Fibroblast of skin of scalp (primary cell): ENCODE data around the gene SLC22A23.

Experiments
- DNase-seq: peaks from one replicate; pipeline ENCODE4 v3.0.0-alpha.2; 2013

Gene SLC22A23

DNA sequence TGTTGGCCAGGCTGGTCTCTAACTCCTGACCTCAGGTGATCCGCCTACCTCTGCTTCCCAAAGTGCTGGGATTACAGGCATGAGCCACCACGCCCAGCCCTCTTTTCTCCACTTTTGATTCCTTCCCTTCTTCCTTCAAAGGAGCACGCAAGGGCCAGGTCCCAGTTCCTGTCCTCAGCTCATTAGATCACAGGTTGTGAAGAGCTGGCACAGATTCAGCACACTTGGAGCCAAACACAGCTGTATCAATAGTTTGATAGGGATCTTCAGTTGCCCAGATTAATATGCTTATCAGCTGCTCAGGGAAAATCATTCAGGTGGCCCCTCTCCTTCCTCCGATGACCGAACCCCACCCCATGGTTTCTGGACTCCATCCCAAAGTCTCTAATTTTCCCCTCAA is 14.4 kb upstream of the SLC22A23 start:
- DNase-seq: no peak

- DNase-seq: no peak
Measured at GRCh38 chr6:3468585-3468984, 11.7 kb upstream of the SLC22A23 start.

DNA sequence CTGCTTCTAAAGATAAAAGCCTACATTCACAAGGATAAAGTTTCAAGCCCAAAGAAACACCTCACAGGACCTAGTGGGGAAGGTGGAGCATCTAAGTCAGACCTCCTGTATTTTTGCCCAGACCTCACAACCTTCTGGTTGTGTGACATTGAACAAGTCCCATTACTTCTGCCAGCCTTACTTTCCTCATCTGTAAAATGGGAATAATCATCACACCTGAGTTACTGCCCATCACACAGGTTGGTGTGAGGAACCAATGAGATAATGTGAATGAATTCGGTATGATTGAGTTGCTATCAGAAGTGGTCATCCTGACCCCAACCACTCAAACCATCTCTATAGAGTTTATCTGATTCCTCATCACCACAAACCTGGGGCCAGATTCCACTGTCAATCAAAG is 11.1 kb upstream of the SLC22A23 start:
- no peak for DNase-seq

DNA sequence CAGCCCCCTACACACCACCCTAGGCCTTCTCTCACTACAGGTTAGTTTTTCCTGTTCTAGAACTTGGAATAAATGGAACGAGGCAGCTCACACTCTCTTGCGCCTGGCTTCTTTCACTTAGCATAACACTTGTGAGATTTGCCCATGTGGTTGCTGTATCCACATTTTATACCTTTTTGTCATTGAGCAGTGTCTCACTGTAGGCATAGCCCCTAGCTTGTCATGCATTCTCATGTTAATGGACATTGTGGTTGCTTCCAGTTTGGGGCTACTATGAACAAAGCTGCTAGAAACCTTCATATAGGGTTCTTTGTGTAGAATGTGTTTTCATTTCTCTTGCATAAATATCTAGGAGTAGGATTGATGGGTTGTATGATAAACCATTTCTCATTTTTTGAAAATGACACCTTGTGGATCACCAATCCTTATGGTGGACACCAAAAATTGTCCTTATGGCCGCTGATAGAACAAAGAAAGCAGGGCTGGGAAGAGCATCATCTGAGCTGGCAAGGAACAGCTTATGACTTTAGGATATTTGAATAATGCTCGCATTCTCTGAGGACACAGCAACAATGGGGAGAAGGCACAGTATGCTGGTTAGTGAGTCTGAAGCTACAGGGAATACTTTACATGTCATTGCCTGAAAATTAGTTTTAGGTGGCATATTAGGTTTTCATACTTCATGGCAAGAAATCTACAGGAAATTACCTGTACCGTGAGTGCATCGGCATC is 9.8 kb upstream of the SLC22A23 start:
- no peak for DNase-seq

- DNase-seq: no peak
Measured at GRCh38 chr6:3460253-3460652, 3.4 kb upstream of the SLC22A23 start.

DNA sequence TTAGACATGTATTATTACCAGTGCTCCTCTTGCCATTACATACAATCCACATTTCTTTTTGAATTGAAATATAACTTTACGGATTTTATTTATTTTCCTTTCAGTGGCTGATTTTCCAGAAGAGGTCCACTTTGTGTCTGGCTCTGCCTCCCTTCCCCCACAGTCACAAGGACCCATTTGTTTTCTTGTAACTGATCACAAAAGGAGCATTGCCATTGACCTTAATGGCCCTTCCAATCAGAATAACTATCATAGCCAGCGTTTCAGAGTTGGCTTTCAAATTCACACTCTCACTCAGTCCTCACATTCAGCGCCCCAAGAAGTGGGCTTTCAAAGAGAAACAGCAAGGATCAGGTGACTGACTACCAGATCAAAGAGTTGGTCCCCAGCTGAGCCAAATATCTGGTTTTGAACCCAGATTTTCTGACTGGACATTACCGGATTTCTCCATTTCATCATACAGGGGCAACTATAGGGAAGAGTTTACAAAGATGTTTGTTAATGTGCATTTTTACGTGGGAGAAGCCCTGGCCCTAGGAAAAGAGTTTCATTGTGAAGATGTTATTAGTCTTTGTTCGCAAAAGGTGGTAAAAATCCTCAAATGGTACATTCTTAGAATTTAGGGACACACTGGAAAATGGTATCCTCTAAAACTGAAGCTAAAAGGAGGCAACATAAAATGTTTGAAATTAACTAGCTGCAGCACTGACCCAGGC is 2.0 kb upstream of the SLC22A23 start:
- no peak for DNase-seq

DNA sequence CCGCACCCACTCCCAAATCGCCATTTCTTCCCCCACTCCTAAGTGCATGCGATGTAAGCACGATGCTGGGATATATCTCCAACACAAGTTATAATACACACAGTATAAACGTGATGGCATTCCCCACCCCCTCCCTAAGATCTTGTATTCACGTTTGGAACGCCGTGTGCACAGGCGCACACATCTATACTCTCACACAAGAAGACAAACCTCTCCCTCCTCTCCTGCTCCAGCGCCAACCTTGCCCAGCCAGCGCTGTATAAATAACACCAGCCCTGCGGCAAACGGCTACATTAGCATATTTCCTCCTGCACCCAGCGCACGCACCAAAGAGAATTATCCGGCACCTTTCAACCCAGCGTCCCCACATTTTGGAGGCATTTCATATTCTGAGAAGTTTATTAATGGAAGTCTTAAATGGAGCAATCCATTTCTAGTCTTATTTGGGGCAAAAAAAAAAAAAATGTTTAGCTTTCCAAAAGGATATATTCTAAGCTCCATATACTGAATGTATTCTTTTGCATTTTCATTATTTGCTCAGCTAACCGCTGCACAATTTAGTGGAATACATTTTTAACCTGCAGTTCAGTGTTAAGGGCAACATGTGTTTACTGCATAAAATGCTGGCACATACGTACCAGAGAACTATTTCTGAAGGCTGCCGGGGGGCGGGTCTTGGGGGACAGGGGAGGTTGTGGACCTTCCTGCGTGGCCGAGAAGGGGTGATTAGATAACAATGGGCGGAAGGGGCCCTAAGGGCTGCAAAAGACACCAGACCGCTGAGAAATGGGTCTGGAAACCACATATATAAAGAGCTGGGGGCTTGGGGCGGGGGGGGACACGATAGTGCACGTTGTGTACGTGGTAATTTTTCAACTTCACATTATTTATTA is 1.1 kb upstream of the SLC22A23 start:
- no peak for DNase-seq

GRCh38 chr6:3456395-3456897 is 404 bp downstream of the SLC22A23 start:
- DNase-seq: no peak

DNA sequence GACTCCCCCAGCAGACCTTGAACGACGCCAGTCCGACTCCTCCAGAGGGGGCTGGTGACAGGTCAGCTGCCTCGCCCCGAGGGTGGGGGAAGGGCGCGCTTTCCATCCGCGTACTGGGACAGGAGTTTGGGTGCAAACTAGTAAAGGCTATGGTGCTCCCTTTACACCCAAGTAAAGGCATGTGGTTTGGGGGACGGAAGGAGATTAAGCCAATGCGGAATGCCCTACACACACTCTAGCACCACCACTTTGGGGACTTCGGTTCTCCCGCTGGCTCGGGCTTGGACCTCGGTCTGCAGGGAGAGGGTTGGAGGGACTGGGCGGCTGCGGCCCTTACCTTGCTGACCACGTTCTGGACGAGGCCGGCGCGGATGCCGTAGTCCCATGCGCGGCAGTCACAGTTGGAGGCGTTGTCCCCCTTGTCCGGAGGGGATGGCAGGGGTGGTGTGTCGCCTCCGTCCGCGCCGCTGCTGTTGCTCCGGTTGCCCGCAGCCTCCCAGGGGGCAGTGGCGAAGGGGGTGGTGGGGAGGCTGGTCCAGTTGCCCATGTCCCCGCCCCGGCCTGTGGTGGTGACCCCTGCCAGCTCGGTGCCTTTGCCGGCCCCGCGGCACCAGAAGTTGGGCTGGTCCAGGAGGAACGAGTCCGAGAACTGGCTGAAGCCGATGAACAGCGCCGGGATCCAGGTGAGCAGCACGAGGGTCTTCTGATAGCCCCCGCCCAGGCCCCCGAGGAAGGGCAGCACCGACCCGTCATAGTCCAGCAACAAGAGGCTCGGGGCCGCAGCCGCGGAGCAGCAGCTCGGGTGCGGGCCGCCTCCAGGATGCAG is 1.1 kb downstream of the SLC22A23 start:
- no peak for DNase-seq

- no peak for DNase-seq
Measured at GRCh38 chr6:3455147-3455568, 1.7 kb downstream of the SLC22A23 start.

- DNase-seq: no peak
Measured at GRCh38 chr6:3454273-3455010, 2.4 kb downstream of the SLC22A23 start.

- DNase-seq: no peak
Measured at GRCh38 chr6:3453413-3454272, 3.2 kb downstream of the SLC22A23 start.

DNA sequence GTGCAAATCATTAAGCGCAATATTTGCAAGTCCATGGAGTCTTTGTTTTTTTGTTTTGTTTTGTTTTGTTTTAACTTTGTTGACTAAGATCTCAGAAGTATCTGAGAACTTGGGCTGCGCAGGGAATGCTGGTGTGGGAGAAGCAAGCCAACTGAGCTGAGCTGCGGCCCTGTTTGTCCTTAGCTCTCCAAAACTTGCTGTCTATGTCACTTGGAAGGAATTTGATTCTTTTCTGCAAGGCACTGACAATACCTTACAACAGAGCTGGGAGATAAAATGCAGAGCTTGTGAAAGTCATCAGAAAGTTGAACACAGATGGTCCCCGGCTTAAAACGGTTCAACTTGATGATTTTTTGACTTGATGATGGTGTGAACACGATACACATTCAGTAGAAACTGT is 5.4 kb downstream of the SLC22A23 start:
- DNase-seq: no peak

GRCh38 chr6:3450888-3451287 is 6.0 kb downstream of the SLC22A23 start:
- DNase-seq: no peak

GRCh38 chr6:3449750-3450305 is 7.0 kb downstream of the SLC22A23 start:
- DNase-seq: no peak

DNA sequence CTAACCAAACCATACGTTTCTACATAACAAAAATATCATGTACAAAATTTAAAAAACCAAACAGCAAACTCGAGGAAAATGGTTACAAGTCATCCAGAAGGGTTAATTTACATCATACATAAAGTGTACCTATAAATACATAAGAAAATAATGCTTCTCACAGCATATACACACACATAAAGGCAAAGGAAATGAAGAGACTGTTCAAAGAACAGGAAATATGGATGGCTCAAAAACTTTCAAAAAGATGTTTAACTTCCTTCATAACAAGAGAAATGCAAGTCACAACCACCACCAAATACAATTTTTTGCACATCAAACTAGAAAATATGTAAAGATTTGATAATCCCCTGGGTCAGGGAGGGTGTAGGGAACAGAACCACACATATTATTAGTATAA is 7.5 kb downstream of the SLC22A23 start:
- no peak for DNase-seq

DNA sequence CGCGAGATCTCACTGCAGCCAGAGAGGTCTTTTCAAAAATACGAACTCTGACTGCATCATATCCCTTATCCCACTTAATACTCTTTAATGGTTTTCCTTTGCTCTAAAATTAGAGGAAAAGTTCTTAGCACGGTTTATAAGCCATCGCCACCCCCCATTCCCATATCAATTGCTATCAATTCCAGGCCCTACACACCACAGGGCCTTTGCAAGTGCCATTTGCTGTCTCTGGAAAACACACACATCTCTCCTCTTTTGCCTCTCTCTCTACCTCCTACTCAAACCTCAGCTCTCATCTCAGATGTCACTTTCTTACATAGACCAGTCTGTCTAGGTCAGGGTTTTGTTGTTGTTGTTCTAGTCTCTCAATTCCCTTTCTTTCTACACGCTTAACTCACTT is 9.8 kb downstream of the SLC22A23 start:
- DNase-seq: no peak

GRCh38 chr6:3446184-3446583 is 10.7 kb downstream of the SLC22A23 start:
- DNase-seq: no peak

- DNase-seq: no peak
Measured at GRCh38 chr6:3444276-3445088, 12.4 kb downstream of the SLC22A23 start.
